ENCODE results near the gene FOXO4.

- TF ChIP-seq CTCF (IDR thresholded peaks at IDR 0.05) (no peak), POLR2A (IDR thresholded peaks at IDR 0.05) (no peak)
Observed at GRCh38 chrX:71091263-71091662, 4.4 kb upstream of the FOXO4 start.
